K562 (cell line): Measurements from ENCODE around the gene ARHGDIA. TPM values are rescaled to one million over a fixed set of nuclear protein-coding genes. Genes with fewer than 3 reads are reported as not detected.

Experiments used
- CAMTA2 ChIP-seq: fragments of 250-450 bp; sonication (Bioruptor Pico); conservative IDR thresholded peaks from 2 replicates; pipeline ENCODE4 v1.5.1; 2022
- CCNT2 ChIP-seq: IDR thresholded peaks from 2 replicates; pipeline ENCODE4 v1.6.1; 2011; ENCODE audit warnings: borderline replicate concordance, low read depth, mild to moderate bottlenecking, moderate library complexity, mixed read lengths, low read length; ENCODE audit not compliant: insufficient read length; ENCODE audit errors: extremely low read depth
- CHD4 ChIP-seq: fragments of 200-600 bp; sonication (generic); IDR thresholded peaks from 3 replicates; pipeline ENCODE4 v1.6.1; 2012; ENCODE audit warnings: low read depth, mild to moderate bottlenecking, mixed read lengths, low read length, inconsistent platforms; ENCODE audit not compliant: insufficient read depth, insufficient replicate concordance, poor library complexity, severe bottlenecking
- CUX1 ChIP-seq: fragments of 200-800 bp; sonication (Bioruptor generic); IDR thresholded peaks from 2 replicates; pipeline ENCODE4 v1.6.1; 2016; ENCODE audit warnings: missing genetic modification characterization, missing compliant biosample characterization
- DLX4 ChIP-seq: fragments of 250-450 bp; sonication (Bioruptor Pico); IDR thresholded peaks from 2 replicates; pipeline ENCODE4 v1.6.1; 2021; ENCODE audit warnings: mild to moderate bottlenecking
- FIP1L1 ChIP-seq: fragments of 200-400 bp; formaldehyde crosslinking; IDR thresholded peaks from 2 replicates; pipeline ENCODE4 v1.6.1; 2018; ENCODE audit warnings: mild to moderate bottlenecking, low read depth, low read length; ENCODE audit not compliant: poor library complexity, severe bottlenecking
- GTF2A2 ChIP-seq: IDR thresholded peaks from 2 replicates; pipeline ENCODE4 v1.6.1; 2016; ENCODE audit warnings: mild to moderate bottlenecking, missing genetic modification characterization, missing compliant biosample characterization
- HNRNPL ChIP-seq: fragments of 200-400 bp; formaldehyde crosslinking; IDR thresholded peaks from 2 replicates; pipeline ENCODE4 v1.6.1; 2017; ENCODE audit warnings: low read depth, mild to moderate bottlenecking, low read length
- KLF13 ChIP-seq: fragments of 450-650 bp; IDR thresholded peaks from 2 replicates; pipeline ENCODE4 v1.6.1; 2016; ENCODE audit warnings: missing genetic modification characterization, low read depth, mild to moderate bottlenecking, missing compliant biosample characterization, moderate library complexity, borderline replicate concordance
- MAFK ChIP-seq: IDR thresholded peaks from 2 replicates; pipeline ENCODE4 v1.6.1; 2011; ENCODE audit warnings: low read length, improper control_type of control experiment
- MAZ ChIP-seq, 2 experiments: fragments of 450-650 bp in 1 of 2; sonication (generic) in 1 of 2; formaldehyde crosslinking; IDR thresholded peaks in 1 of 2; conservative IDR thresholded peaks in 1 of 2; 2 replicates each; pipeline versions ENCODE4 v1.4.0 to v1.5.0; 2020; ENCODE audit warnings: mild to moderate bottlenecking in 1 of 2, missing genetic modification reagents in 1 of 2
- MTA2 ChIP-seq: fragments of 450-650 bp; IDR thresholded peaks from 2 replicates; pipeline ENCODE4 v1.6.1; 2016; ENCODE audit warnings: low read depth
- OTX1 ChIP-seq: fragments of 450-650 bp; formaldehyde crosslinking; IDR thresholded peaks from 2 replicates; pipeline ENCODE4 v1.4.0; 2022; ENCODE audit warnings: mild to moderate bottlenecking
- PML ChIP-seq: IDR thresholded peaks from 2 replicates; pipeline ENCODE4 v1.6.1; 2012; ENCODE audit warnings: low read length, inconsistent platforms
- POLR2AphosphoS5 ChIP-seq: IDR thresholded peaks from 2 replicates; pipeline ENCODE4 v1.6.1; 2011; ENCODE audit warnings: mild to moderate bottlenecking, low read depth, low read length, moderate library complexity; ENCODE audit not compliant: control insufficient read depth, insufficient read depth
- TGIF2 ChIP-seq: sonication (generic); formaldehyde crosslinking; IDR thresholded peaks from 2 replicates; pipeline ENCODE4 v1.8.1; 2022; ENCODE audit warnings: mild to moderate bottlenecking, missing genetic modification reagents, moderate library complexity
- THAP12 ChIP-seq: fragments of 250-450 bp; sonication (Bioruptor Pico); IDR thresholded peaks from 2 replicates; pipeline ENCODE4 v1.9.0; 2021; ENCODE audit warnings: mild to moderate bottlenecking, inconsistent platforms
- TRIM24 ChIP-seq, 2 experiments: fragments of 450-650 bp; IDR thresholded peaks; 2 replicates each; pipeline ENCODE4 v1.6.1; 2016
- ZFP36 ChIP-seq: fragments of 150-350 bp; IDR thresholded peaks from 2 replicates; pipeline ENCODE4 v1.6.1; 2018; ENCODE audit warnings: low read length, low read depth; ENCODE audit not compliant: partially characterized antibody
- polyA plus RNA-seq, 8 experiments: library from polyadenylated mRNA; depleted of rRNA in 4 of 8; stranded (reverse) in 5 of 8; unstranded in 3 of 8; fragments of >200 nt; fragmentation: Nextera tagmentation in 2 of 8; fragmentation: Illumina TruSeq in 1 of 8; extraction: Ambion mirVana in 2 of 8; extraction: Trizol in 1 of 8; gene quantifications; 2 replicates each; pipeline versions ENCODE4 v1.2.1 to v1.2.3, GENCODE V29; 2011 to 2014; ENCODE audit warnings: inconsistent platforms in 1 of 8, missing spikeins in 1 of 8
- total RNA-seq, 7 experiments: library from RNA; depleted of rRNA in 6 of 7; stranded (reverse); fragments of >200 nt in 6 of 7; fragmentation: Illumina TruSeq in 2 of 7; extraction: Trizol in 2 of 7; gene quantifications; 2 replicates each; pipeline versions ENCODE4 v1.2.1 to v1.2.3, GENCODE V29; 2011 to 2021; ENCODE audit warnings: low replicate concordance in 1 of 7

ARHGDIA gene
- total and polyA plus RNA-seq, 9 of the 15 experiments (the other 6 are each of a cell fraction or from before 2014, with no cell fraction given), result 9.6 to 340 (median 97.6) TPM

- TF ChIP-seq FIP1L1 (peak; percentile 97), ZFP36 (no peak), HNRNPL (peak; percentile 80; the same call in 1 of the 2 replicates), DLX4 (CRISPR knock-in tag) (no peak), MAZ (CRISPR knock-in tag; conservative IDR thresholded peaks at IDR 0.05 in 1 of 2, IDR thresholded peaks at IDR 0.05 in 1 of 2) (peak; percentile 15 to 23; a peak in 1 of 4 replicates), THAP12 (CRISPR knock-in tag) (no peak), CHD4 (no peak), CAMTA2 (no peak; the same call in 1 of the 2 replicates), KLF13 (0 out of 2 replicates have a peak, but pooled peaks have one; percentile 7), CUX1 (CRISPR knock-in tag) (no peak), GTF2A2 (tag) (no peak), MTA2 (no peak), OTX1 (CRISPR knock-in tag) (peak; percentile 6; the same call in 1 of the 2 replicates), TGIF2 (no peak), PML (peak; percentile 41), MAFK (no peak), CCNT2 (peak; percentile 87), POLR2AphosphoS5 (peak; percentile 49), TRIM24 (IDR thresholded peaks at IDR 0.05) (0 out of 4 replicates have a peak, but pooled peaks of 1 of the 2 experiments have one; percentile 5)
These were observed 3.8 kb downstream of the ARHGDIA start (continued) for GRCh38 chr17:81867170-81867990.
